ENCODE results near the gene NOC4L.

DNA sequence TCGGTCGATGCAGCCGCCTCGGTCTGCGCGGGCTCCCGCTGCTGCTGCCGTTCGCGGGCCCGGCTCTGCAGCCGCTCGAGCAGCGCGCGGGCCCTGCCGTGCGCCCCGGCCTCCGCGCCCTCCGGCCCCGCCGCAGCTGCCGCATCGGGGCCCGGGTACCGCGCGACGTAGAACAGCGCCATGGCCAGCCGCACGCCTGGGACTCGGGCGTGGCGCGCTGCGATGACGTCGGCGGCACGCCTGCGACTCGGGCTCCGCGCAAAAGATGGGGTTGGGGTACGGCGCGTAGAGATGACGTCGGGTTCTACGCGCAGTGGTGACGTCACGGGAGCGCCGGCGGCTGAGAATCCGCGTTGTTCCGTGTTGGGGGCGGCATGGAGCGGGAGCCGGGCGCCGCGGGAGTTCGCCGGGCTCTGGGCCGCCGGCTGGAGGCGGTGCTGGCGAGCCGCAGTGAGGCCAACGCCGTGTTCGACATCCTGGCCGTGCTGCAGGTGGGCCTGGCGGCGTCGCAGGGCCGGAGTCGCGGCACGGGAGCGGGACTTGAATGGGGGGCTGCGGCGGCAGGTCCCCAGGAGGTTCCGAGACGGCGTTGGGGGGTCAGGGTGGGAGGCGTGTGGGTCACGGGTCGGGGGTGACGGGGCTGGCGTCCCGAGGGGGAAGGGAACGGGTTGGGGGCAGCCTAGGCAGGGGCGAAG is at the start of gene NOC4L, which contains the start of gene DDX51:
- TF ChIP-seq, protein P1, sequence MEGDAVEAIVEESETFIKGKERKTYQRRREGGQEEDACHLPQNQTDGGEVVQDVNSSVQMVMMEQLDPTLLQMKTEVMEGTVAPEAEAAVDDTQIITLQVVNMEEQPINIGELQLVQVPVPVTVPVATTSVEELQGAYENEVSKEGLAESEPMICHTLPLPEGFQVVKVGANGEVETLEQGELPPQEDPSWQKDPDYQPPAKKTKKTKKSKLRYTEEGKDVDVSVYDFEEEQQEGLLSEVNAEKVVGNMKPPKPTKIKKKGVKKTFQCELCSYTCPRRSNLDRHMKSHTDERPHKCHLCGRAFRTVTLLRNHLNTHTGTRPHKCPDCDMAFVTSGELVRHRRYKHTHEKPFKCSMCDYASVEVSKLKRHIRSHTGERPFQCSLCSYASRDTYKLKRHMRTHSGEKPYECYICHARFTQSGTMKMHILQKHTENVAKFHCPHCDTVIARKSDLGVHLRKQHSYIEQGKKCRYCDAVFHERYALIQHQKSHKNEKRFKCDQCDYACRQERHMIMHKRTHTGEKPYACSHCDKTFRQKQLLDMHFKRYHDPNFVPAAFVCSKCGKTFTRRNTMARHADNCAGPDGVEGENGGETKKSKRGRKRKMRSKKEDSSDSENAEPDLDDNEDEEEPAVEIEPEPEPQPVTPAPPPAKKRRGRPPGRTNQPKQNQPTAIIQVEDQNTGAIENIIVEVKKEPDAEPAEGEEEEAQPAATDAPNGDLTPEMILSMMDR (IDR thresholded peaks at IDR 0.05; ENCODE audit: extremely low read depth in 1 of 2, insufficient read depth in 1 of 2, low read depth in 1 of 2, low read length in 2 of 2): no peak
- no peak for TF ChIP-seq EZH2 (IDR thresholded peaks at IDR 0.05; ENCODE audit: borderline replicate concordance, low read depth, low read length, severe bottlenecking)
